ENCODE data around the gene OVOL1. TPM values are rescaled to one million over a fixed set of nuclear protein-coding genes. Genes with fewer than 3 reads are reported as not detected.
"Not testable (repeated sequence)": the region's sequence is repeated elsewhere in the genome, so short reads cannot be mapped to it uniquely, and the experiment has no call there.

Gene OVOL1
- total RNA-seq, 1 experiment from 2014 or later = 10.5 TPM

DNA sequence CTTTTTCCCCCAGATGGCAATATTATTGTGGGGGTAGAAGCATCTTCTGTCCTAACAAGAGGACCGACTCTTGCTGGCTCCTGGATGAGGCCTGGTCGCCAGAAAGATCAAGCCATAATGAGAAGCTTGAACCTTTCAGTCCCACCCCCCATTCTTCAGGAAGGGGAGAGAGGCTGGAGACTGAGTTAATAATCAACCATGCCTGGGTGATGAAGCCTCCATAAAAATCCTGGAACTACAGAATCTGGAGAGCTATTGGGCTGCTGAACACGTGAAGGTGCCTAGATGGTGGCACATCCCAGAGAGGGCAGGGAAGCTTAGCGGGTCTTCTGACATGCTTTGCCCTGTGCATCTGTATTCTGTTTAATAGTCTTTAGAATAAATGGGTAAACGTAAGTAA is 22.4 kb upstream of the OVOL1 start:
- no peak overlapping the region for H3K4me3 ChIP-seq
- H3K9me2 ChIP-seq (ENCODE audit: insufficient read depth) = no peaks in the 10 kb centered on the region
- H3K27ac ChIP-seq = no peak overlapping the region
- intact Hi-C loops (cut with micrococcal nuclease; ENCODE audit: unreplicated experiment) = no loop called here
- no peak overlapping the region for H2AFZ ChIP-seq
- no peak overlapping the region for H3K4me2 ChIP-seq
- POLR2A ChIA-PET (ENCODE audit: unreplicated experiment) = no interaction called here
- H4K20me1 ChIP-seq (ENCODE audit: insufficient read depth) = no peaks in the 10 kb centered on the region
- H3K79me2 ChIP-seq (ENCODE audit: low read depth) = no peaks in the 10 kb centered on the region
- peaks cover 3% of the 10 kb centered on the region; the same call in 1 of the 2 replicates for H3K9me3 ChIP-seq (ENCODE audit: insufficient read depth, low read depth)
- CTCF ChIA-PET = no interaction called here
- peaks cover 11% of the 10 kb centered on the region for H3K4me1 ChIP-seq (replicated peaks; ENCODE audit: insufficient read depth)
- no peaks in the 10 kb centered on the region for H3K36me3 ChIP-seq (ENCODE audit: low read depth)
- no peaks in the 10 kb centered on the region for H3K27me3 ChIP-seq (ENCODE audit: insufficient read depth, low read depth)
- TF ChIP-seq, protein P1, sequence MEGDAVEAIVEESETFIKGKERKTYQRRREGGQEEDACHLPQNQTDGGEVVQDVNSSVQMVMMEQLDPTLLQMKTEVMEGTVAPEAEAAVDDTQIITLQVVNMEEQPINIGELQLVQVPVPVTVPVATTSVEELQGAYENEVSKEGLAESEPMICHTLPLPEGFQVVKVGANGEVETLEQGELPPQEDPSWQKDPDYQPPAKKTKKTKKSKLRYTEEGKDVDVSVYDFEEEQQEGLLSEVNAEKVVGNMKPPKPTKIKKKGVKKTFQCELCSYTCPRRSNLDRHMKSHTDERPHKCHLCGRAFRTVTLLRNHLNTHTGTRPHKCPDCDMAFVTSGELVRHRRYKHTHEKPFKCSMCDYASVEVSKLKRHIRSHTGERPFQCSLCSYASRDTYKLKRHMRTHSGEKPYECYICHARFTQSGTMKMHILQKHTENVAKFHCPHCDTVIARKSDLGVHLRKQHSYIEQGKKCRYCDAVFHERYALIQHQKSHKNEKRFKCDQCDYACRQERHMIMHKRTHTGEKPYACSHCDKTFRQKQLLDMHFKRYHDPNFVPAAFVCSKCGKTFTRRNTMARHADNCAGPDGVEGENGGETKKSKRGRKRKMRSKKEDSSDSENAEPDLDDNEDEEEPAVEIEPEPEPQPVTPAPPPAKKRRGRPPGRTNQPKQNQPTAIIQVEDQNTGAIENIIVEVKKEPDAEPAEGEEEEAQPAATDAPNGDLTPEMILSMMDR (conservative IDR thresholded peaks at IDR 0.05) = no peak
- TF ChIP-seq EZH2 (IDR thresholded peaks at IDR 0.05; ENCODE audit: low read depth) = no peak
- peaks cover 9% of the 10 kb centered on the region; the same call in 1 of the 2 replicates for H3F3A ChIP-seq (ENCODE audit: insufficient read depth, low read depth)
- no TSS peak for BruUV-seq (replicated peaks)
- no peak for DNase-seq

DNA sequence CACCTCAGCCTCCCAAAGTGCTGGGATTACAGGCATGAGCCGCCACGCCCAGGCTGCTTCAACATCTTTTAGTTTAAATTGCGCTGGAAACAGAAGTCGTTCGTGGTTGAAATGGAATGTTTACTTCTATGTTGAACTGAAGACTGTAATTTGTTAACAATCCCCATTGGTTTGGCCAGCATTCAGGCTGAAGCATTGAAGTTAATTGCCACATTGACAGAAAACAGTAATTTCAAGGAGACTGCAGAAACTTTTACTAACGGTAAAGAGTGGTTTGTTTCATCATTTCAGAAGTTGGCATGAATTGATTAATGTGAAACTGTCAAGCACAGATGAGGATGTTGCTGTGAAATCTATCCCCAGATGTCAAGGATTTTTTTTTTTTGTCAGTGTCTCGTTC is 20.3 kb upstream of the OVOL1 start:
- DNase-seq = no peak
- BruUV-seq (replicated peaks) = no TSS peak
- CTCF ChIA-PET = interaction anchor here (0.6 kb wide), 1 partner anchor 12 kb away, joined by 3 read pairs; no protein-coding TSS in a partner anchor

DNA sequence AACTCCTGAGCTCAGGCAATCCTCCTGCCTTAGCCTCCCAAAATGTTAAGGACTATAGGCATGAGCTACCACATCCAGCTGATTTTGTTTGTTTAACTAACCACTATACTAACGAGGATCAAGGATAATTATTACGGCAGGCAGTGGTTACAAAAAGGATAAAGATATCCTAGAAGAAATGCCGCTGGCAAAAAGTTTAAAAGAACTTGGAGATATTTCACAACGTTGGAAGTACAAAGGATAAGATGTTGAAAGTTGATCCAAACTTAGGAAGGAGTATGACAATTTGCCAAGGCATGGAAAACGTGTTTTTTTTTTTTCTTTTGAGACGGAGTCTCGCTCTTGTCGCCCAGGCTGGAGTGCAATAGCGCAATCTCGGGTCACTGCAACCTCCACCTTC is 19.5 kb upstream of the OVOL1 start:
- no peaks in the 10 kb centered on the region for H3K36me3 ChIP-seq (ENCODE audit: low read depth)
- peaks cover 3% of the 10 kb centered on the region; the same call in 1 of the 2 replicates for H3K9me3 ChIP-seq (ENCODE audit: insufficient read depth, low read depth)
- DNase-seq = no peak
- no TSS peak for BruUV-seq (replicated peaks)
- intact Hi-C loops (cut with micrococcal nuclease; ENCODE audit: unreplicated experiment) = no loop called here
- H3K4me3 ChIP-seq = no peak overlapping the region
- H2AFZ ChIP-seq = no peak overlapping the region
- H3F3A ChIP-seq (ENCODE audit: insufficient read depth, low read depth) = peaks cover 28% of the 10 kb centered on the region; the same call in 1 of the 2 replicates
- POLR2A ChIA-PET (ENCODE audit: unreplicated experiment) = no interaction called here
- H3K79me2 ChIP-seq (ENCODE audit: low read depth) = no peaks in the 10 kb centered on the region
- no peaks in the 10 kb centered on the region for H4K20me1 ChIP-seq (ENCODE audit: insufficient read depth)
- no peaks in the 10 kb centered on the region for H3K9me2 ChIP-seq (ENCODE audit: insufficient read depth)
- no peak overlapping the region for H3K27ac ChIP-seq
- CTCF ChIA-PET = interaction anchor here (0.6 to 0.7 kb wide), 5 partner anchors 9 to 1446 kb away, joined by 3 to 4 read pairs (median 3); no protein-coding TSS in a partner anchor
- no peaks in the 10 kb centered on the region for H3K27me3 ChIP-seq (ENCODE audit: insufficient read depth, low read depth)
- H3K4me1 ChIP-seq (replicated peaks; ENCODE audit: insufficient read depth) = peaks cover 20% of the 10 kb centered on the region
- no peak overlapping the region for H3K4me2 ChIP-seq
- no peak for TF ChIP-seq EZH2 (IDR thresholded peaks at IDR 0.05; ENCODE audit: low read depth)
- TF ChIP-seq, protein P1 (conservative IDR thresholded peaks at IDR 0.05) = no peak

More for the DNA sequence above, 20.3 kb upstream of the OVOL1 start:
- H3K27me3 ChIP-seq (ENCODE audit: insufficient read depth, low read depth) = no peaks in the 10 kb centered on the region
- H2AFZ ChIP-seq = no peak overlapping the region
- H4K20me1 ChIP-seq (ENCODE audit: insufficient read depth) = no peaks in the 10 kb centered on the region
- H3K9me3 ChIP-seq (ENCODE audit: insufficient read depth, low read depth) = peaks cover 3% of the 10 kb centered on the region; the same call in 1 of the 2 replicates
- H3K79me2 ChIP-seq (ENCODE audit: low read depth) = no peaks in the 10 kb centered on the region
- POLR2A ChIA-PET (ENCODE audit: unreplicated experiment) = no interaction called here
- H3K27ac ChIP-seq = no peak overlapping the region
- H3K4me2 ChIP-seq = no peak overlapping the region
- TF ChIP-seq, protein P1 (conservative IDR thresholded peaks at IDR 0.05) = no peak
- TF ChIP-seq EZH2 (IDR thresholded peaks at IDR 0.05; ENCODE audit: low read depth) = no peak
- no peaks in the 10 kb centered on the region for H3K9me2 ChIP-seq (ENCODE audit: insufficient read depth)
- H3F3A ChIP-seq (ENCODE audit: insufficient read depth, low read depth) = peaks cover 21% of the 10 kb centered on the region; the same call in 1 of the 2 replicates
- H3K4me1 ChIP-seq (replicated peaks; ENCODE audit: insufficient read depth) = peaks cover 20% of the 10 kb centered on the region
- intact Hi-C loops (cut with micrococcal nuclease; ENCODE audit: unreplicated experiment) = no loop called here
- H3K4me3 ChIP-seq = no peak overlapping the region
- H3K36me3 ChIP-seq (ENCODE audit: low read depth) = no peaks in the 10 kb centered on the region

DNA sequence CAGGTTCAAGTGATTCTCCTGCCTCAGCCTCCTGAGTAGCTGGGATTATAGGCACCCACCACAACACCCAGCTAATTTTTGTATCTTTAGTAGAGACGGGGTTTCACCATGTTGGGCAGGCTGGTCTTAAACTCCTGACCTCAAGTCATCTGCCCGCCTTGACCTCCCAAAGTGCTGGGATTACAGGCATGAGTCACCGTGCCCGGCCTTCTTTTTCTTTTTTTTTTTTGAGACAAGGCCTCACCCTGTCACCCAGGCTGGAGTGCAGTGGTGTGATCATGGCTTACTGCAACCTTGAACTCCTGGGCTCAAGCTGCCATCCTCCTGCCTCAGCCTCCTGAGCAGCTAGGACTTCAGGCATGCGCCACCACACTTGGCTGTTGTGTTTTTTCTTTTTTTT is 19.1 kb upstream of the OVOL1 start:
- DNase-seq; H3K79me2 ChIP-seq (ENCODE audit: low read depth); H3K27me3 ChIP-seq (ENCODE audit: insufficient read depth, low read depth); H3K4me3 ChIP-seq; H4K20me1 ChIP-seq (ENCODE audit: insufficient read depth); BruUV-seq (replicated peaks); H3K36me3 ChIP-seq (ENCODE audit: low read depth); H3K9me2 ChIP-seq (ENCODE audit: insufficient read depth); H3K9me3 ChIP-seq (ENCODE audit: insufficient read depth, low read depth); H2AFZ ChIP-seq; POLR2A ChIA-PET (ENCODE audit: unreplicated experiment); H3K27ac ChIP-seq; intact Hi-C loops (cut with micrococcal nuclease; ENCODE audit: unreplicated experiment); H3K4me2 ChIP-seq: not testable (repeated sequence)
- CTCF ChIA-PET = interaction anchor here (0.6 to 0.7 kb wide), 5 partner anchors 9 to 1445 kb away, joined by 3 to 4 read pairs (median 3); no protein-coding TSS in a partner anchor
- Histone ChIP-seq H3F3A (ENCODE audit: insufficient read depth, low read depth) (peaks cover 28% of the 10 kb centered on the region; the same call in 1 of the 2 replicates), H3K4me1 (replicated peaks; ENCODE audit: insufficient read depth) (peaks cover 20% of the 10 kb centered on the region)
